Femur (tissue), 1 donor: ENCODE measurements around the gene CLEC16A.
A peak's percentile ranks its signal among the peaks of the same experiment; 100 is the strongest.
"Not testable (repeated sequence)": the region's sequence is repeated elsewhere in the genome, so short reads cannot be mapped to it uniquely, and the experiment has no call there.

Experiments used
- DNase-seq: peaks from one replicate; pipeline ENCODE4 v3.0.0-alpha.2; 2017

Gene CLEC16A

DNA sequence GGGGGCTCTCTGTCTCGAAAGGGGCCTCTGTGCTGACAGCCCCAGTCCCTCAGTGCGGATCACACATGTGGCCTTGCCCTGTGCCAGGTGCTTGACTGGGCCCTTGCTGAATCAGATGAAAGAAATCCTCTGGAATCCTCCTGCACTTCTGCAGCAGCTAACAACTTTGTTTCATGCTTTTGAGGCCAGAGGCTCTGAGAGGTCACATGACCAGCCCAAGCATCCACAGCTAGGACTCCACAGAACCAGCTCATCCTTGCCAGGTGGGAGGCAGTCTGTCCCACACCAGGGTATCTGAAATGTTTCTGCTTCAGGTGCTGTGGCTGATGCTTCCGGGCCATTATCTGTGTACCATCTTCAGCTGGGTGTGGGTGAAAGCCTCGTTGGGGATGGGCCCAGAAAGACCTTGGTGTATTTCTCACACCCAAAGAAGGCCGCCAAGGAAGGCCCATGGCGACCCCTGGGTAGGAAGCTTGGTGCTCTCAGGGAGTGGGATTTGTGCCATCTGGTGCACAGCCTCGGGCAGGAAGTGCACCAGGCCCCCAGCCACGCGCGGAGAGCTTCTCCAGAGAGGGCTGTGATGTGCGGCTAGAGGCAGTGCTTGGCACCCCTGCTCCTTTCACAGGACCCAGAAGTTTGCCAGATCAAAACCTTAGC is 143.8 kb downstream of the CLEC16A start:
- DNase-seq = no peak

DNA sequence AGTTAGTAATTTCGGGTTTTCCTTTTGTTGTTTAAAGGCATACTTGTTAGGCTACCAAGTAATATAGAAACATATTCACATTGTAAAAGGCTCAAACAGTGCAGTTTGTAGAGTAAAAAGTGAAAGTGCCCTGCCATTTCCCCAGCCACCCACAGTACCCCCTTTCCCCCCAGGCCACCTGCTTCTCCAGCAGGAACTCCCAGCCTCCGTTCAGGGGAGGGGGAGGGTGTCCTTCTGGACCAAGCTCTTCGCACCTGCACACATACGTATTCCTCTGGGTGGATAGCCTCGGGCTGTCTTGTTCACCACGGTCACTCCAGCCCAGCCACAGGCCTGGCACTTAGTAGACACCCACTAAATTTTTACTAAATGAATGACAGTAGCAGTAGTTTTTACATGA is 144.5 kb downstream of the CLEC16A start:
- no peak for DNase-seq

DNA sequence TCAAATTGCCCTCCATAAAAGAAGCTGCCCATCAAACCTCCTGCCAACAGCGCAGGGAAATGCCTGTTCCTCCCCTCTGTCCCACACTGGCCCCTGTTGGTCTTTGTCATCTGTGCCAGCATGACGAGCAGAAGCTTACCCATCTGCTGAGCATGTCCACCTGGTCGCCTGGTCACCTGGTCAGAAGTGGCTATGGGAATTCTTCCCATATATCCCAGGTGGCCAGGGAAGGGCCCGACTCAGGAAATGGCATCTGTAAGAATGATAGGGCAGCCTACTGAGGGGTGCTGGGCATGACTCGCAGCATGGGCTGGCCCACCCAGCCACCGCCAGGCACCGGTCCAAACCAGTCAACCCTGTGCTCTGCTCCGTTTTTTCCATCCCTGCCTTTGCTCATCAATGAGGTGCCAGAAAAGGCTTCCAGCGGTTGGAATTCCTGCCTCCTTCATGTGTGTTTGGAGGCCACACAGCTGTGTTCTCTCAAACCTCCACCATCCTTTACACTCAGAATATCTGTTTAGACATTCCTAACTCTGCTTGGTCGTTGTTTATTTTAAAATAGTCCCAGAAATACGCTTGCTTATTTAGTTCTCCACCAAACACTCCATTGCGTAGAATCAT is 145.2 kb downstream of the CLEC16A start:
- DNase-seq = peak; percentile 83

DNA sequence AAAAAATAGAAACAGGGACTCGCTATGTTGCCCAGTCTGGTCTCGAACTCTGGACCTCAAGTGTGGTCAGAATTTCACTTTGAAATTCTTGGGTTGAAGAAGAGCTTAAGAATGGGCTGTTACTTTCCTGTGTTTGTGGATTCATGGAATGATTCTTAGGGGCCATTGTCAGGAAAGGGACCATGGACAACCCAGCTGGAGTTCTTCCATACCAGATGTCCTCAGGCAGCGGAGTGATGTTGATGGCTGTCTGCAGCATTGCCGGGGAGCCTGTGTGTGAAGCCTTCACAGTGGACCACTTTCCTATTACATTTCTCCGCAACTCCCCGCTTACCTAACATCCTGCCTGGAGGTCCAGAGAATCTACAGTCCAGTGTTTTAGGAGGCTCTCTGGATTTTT is 145.9 kb downstream of the CLEC16A start:
- DNase-seq = no peak

DNA sequence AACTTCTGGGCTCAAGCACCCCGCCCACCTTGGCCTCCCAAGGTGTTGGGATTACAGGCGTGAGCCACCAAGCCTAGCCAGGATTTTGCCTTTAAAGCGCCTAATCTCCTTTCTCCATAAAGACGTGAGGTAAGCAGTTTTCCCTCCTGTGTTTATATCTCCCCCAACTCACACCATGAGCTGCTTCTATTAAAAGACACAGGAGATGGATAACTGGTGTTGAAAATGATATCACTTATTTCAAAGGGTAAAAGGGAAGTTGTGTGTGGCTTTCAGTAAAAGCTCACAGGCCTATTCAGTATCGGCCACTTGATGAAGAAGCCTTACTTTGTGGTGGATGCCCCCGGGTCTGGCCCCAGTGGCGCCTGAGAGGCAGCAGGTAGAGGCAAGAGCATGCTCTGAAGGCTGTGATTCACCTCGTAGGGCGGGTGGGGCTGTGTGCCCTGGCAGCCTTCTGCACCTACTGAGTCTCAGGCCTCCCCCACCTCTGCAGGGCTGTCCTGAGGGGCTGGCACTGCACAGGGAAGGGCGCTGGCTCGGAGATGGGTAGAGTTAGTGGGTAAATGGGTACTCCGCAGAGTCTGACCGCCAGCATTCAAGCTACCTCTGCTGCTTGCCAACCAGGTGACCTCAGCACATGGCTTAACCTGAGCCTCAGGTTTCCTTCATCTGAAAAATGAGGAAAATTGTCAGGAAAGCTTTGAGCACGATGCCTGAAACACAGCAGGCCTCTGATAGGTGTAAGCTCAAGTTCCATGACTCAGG is 146.8 kb downstream of the CLEC16A start:
- DNase-seq = no peak

DNA sequence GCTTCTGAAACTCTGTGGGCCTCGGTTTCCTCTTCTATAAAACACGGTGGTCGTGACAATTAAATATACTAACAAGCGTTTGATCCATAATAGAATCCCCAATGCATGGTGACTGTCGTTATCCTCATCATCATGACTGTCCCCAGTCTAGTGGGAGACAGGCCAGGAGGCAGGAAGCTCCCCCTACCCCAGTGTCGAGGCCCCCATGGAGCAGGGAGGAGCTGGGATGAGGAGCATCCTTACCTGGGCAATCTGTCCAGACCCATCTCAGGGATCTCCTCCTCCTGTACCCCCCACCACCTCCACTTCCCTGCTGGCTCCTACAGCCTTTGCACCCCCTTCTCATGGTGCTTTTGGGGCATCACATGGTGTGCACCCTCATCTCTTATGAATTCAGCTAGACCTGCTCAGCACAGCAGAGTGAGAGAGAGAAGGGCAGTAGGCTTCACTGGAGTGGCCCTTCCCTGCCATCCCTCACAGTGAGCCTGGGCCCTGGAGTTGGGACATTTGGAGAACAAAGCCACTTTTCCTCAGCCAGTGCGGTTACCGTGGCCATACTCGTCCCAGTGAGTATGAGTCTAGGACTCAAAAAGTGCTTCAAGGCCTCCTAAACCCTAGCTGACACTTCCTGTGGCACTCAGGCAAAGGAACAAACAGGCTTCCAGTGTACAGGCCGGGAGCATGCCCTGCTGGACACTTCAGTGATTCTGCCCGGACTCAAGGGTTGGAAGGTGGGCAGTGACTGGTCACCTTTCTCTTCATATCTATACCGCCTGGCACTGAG is 148.6 kb downstream of the CLEC16A start:
- DNase-seq = no peak

DNA sequence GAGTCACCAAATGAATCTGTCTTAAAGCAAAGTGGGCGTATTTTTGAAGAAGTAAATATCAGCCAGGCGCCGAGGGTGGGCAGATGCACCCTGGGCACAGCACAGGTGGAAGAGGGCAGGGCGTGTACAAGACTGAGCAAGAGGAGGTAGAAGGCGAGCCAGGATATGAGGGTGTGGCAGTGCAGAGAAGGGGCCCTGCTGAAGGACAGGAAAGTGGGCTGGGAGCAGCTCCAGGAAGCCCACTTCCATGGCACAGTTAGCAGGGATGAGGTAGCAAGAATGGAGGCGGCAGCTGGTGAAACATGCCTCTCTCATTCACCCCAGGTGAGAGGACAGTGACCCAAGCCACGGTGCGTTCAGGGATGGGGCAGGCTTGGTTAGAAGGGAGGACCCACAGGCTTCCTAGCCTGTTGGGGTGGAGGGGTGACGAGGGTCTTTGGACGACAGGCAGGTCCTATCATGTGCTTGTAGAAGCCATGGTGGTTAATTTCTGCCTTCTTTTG is 149.3 kb downstream of the CLEC16A start:
- no peak for DNase-seq

DNA sequence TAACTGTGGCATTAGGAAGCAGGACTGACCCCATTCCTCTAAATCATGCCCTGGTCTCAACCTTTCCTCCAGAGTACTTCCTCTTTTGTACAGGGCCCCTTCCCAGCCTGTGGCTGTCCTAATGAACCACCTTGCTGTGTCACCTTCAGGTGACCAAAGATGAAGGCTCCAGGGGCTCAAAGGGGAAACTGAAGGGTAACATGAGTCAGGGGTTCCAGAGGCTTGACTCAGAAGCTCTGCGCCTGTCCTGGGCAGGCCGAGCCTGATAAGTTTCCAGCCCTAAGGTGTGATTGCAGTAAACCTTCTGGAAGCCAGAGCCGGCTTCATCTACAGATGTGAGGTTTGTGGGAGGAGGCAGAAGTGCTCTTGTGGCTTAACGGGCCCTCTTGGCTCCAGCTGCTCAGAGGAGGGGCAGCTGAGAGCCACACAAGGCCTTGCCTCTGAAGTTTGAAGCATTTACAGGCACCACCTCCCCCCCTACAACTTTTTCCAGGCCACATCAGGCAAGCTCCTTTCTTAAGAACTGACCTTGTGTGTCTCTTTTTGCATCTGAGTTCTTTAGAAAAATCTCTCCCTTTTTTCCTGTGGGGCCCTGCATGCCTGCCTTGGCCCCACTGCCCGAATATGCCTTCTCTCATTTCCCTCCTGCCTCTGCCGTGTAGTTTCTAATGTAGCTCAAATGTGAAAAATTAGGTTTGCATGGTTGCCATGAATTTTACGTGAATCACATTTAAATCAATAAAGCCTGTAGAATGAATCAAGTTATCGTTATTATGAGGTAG is 149.9 kb downstream of the CLEC16A start:
- peak; percentile 72 for DNase-seq

DNA sequence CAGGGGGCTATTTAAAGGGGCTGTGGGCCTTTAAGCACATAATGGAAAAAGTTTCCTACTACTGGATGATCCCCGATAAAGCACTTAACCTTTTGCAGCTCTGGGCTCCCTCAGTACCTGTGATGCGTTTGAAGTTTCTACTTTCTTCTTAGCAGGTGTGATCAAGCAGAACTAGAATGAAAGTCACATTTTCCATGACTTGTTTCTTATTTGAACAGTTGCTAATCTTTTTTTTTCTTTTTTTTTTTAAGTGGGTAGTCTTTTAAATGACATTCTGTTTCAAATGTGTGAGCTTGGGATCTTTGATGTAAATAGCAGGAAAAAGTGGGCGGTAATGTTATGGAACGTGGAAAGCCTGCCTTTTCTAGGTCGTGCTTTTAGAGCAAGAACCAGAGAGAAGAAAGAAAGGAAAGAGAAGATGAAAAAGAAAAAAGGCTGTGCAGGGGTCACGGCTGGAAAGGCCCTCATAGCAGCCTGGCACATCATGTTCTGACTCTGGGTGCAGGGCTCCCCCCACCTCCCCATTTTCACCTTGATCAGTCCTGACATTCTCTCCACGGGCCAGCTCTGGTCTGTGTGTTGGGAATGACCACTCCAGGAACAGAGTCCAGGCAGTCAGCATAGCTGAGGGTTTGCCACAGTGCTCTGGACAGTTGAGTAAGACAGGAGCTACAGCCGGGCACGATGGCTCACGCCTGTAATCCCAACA is 150.6 kb downstream of the CLEC16A start:
- no peak for DNase-seq

DNA sequence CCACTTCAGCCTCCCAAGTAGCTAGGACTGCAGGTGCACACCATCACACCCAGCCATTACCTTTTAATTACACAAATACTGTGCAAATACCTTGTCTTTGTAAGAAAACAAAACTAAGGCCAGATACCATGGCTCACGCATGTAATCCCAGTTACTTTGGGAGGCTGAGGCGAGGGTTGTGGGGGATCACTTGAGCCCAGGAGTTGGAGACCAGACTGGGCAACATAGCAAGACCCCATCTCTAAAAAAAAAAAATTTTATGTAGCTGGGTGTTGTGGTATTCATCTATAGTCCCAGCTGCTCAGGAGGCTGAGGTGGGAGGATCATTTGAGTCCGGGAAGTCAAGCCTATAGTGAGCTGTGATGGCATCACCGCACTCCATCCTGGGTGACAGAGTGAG is 151.6 kb downstream of the CLEC16A start:
- DNase-seq = no peak

DNA sequence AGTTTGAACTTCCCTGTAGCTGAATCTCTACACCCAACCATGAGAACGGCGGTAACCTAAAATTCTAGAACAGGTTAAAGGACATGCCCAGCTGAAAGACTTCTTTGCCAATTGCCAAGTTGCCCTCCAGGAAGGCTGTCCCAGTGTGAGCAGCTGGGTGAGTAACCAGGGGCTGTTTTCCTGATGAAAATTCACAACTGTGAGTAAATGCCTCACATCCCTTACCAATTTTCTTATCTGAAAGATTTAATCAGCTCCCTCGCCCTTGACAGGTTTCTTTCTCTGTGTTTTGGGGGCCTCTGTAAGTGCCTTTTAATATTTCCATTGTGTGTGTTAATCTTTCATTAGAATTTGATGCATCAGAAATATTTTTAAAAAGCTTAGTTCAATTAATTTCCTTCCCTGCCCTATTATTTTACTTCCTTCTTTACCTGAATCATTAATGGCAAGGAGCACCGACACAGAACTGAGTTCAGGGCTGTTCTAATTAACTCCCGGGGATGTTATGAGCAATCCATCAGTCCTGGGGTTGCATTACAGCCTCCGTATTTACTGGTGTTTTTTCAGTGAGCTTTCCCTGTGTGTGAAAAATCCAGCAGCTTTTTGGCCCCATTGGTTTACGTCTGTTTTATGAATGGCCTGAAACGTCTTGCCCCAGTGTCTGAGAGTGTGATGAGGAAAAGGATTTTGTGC is 152.9 kb downstream of the CLEC16A start:
- no peak for DNase-seq

DNA sequence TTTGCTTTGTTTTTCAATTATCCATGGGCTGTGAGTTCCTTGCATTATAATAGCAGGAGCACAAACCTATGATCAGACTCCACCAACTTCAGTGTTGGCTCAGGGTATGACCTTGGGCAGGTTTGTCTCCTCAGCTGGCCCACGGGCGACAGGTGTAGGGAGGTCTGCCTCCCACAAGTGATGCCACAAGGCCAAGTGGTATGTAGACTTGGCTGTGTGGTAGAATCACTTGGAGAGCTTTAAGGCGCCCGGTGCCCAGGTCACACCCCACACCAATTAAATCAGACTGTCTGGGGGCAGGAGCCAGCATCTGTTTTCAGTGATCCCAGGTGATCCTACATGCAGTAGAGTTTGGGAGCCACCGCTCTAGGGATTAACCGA is 153.4 kb downstream of the CLEC16A start:
- no peak for DNase-seq

DNA sequence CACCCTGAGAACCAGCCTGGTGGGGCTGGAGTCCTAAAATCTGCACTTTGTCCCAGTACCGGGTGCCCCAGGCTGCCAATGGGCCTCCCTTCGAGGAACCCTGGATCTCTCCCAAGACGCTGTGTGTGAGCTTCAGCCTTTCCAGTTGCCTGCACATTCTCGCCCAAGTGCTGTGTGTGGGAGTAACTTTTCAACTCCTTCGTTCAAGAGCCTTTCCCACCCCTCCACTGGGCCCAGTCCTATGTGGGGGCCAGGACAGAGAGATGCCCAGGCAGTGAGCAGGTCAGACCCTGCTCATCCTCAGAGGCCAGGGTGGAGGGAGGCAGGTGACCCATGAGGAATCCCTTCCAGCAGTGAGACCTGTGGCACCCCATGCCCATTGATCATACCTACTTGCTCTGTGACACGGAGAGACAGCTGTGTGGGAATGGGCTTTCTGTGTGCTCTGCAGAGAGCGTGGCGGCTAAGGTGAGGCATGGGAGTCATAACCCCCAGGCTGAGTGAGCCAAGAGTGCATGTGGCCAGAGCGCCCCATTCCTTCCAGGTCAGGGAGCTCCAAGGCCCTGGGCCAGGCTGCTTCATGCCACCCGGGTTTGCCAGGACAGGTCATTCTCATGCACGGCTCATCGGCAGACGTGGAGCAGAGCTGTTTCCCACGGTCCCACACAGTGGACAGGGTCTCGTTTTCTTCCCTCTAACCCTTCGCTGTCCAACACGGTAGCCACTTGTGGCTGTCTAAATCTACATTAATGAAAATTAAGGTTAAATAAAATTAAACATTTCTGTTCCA is 154.4 kb downstream of the CLEC16A start:
- DNase-seq = no peak

DNA sequence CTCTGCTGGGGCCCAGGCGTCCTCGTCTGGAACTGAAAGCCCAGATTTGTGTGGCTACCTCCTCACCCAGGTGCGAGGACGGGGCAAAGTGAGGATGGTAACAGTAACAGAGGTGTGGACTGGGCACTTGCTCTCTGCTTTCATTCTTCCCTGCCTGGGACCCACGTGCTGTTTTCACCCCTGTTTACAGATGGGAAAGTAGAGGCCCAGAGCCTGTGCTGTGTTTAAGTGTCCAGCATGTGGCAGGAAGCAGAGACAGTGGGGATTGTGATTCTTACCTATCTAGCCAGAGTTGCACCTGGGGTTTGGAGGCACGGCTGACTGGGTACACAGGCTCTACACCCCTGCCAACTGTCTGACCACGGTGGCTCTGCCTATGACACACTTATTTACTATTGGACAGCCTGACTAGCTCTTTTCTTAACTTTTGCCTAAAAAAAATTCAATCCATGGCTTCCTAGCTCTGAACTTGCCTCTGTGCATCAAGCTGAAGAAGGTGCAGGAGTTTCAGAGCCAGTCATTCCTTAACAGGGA is 155.4 kb downstream of the CLEC16A start:
- DNase-seq = no peak

DNA sequence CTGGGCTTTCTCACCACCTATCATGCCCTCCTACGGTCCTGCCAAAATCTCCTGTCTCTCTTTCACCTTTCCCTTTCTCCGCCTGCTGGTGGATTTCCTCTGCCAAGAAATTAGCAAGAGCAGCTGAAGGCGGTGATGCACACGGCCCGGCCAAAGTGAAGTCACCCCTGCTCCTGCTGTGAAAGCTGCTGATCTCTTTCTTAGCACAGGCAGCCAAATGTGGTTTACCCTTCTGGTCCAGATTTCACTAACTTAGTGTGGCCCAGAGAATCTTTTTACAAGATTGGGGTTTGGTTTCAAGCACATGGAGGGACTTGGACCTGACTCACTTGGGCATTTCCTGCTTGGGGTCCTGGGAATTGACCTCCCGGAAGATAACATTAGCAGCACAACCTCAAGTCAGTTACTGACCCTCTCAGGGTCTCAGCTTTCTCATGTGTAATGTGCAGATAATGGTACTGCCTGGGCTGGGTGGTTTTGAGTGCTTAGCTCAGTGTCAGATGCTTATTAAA is 155.9 kb downstream of the CLEC16A start:
- DNase-seq = peak; percentile 84

DNA sequence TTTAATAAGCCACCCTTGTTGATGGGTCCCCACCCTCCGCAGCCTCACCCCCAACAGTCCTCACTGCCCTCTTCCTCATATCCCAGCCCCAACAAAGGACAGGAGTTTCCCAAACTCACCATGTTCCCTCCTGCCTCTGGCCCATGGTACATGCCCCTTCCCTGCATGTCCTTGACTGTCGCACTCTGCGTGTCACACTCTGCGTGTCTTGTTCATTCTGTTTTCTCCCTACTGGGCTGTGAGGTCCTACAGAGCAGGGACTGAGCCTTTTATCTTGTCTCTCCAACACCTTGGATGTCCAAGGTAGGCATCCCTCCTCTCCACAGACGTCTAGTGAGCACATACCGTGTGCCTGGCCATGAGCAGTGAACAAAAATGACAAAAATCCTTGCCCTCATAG is 156.9 kb downstream of the CLEC16A start:
- no peak for DNase-seq

DNA sequence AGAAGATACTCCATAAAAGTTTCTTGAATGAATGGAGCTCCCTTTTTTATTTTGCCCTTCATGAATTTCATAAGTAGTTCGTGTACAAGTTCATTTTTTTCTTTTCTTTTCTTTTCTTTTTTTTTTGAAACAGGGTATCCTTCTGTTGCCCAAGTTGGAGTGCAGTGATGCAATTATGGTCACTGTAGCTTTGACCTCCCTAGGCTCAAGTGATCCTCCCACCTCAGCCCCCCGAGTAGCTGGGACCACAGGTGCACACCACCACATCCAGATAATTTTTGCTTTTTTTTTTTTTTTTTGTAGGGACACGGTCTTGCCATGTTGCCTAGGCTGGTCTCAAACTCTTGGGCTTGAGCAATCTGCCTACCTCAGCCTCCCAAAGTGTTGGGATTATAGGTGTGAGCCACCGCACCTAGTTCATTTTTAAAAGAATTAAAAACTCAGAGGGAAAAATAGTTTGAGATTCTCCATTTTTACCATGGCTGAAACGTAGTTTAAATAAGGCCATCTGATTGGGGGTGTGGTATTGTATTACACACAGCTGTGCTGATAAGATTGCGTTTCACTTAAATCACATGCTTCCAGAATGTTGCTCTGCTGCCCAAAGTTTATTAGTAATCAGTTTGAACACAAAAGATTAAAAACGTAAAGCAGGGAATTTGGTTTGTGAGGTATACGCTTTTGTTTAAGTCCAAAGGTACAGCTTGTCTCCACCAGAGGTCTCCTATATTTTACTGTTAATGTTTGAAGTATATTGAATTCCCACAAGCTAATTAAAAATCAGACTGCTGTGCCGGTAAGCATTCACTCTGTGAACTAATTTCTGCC is 157.5 kb downstream of the CLEC16A start:
- DNase-seq = no peak

DNA sequence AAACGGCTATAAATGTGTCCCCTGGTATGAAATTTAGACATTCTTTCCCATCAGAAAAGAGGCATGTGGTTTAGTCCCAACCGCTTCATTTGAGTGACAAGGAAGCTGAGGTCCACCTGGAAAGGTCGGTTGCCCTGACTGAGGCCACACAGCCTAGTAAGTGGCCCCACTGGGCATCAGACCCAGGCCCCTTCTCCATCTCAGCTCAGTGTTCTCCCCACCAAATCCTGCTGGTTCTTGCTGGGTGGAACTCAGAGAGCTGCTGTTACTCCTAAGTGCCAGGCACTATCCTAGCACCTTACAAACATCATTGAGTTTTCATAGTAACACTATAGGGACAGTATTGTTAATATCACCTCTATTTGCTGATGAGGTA is 158.1 kb downstream of the CLEC16A start:
- no peak for DNase-seq

DNA sequence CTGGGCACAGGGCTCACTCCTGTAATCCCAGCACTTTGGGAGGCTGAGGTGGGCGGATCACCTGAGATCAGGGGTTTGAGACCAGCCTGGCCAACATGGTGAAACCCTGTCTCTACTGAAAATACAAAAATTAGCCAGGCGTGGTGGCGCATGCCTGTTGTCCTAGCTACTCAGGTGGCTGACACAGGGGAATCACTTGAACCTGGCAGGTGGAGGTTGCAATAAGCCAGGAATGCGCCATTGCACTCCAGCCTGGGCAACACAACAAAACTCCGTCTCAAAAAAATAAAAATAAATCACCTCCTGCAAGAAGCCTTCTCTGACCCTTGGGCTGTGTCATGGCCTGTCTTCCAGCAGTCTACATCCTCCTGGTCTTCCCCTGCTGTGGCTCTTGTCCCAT is 158.9 kb downstream of the CLEC16A start:
- DNase-seq = not testable (repeated sequence)
